ENCODE data around the gene AMOTL1.
"Not testable (repeated sequence)": the region's sequence is repeated elsewhere in the genome, so short reads cannot be mapped to it uniquely, and the experiment has no call there.

Gene AMOTL1

DNA sequence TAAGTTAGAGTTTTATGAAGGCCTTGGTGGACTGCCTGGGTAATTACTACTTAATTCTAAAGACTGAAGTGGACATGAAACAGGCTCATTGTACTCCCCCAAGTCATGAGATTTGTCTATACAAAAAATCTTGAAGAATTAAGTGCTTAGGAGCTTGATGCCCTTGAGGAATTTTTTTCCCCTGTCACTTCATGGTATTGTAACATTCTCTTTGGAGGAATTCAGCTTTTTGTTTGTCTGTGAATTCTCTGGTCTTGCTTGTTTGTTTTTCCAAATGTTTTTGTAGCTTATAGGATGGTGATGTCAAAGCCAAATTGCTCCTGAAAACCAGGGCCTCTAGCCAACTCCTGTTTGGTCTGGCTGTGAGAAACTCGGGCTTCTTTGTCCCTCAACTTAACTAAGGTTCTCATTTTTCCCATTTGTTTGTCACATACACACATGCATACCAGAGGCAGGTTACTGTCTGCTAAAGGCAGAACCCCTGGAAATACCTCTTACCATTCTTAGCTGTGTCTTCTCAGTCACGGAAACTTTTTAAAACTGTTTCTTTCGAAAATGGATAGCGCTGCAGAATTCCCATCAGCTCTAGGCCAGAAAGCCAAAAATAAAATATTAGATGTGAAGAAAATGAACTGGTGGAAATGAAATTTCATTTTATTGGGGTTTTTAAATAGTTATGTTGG is 66.9 kb downstream of the AMOTL1 start:
- 0 out of 2 replicates have a peak, but pooled peaks cover 2% of the 10 kb centered on the region for H3K36me3 ChIP-seq (ENCODE audit: control insufficient read depth, insufficient read depth, low read length)
- H3K9me3 ChIP-seq (ENCODE audit: control insufficient read depth, insufficient read depth, low read length) = no peaks in the 10 kb centered on the region
- H3K27ac ChIP-seq (ENCODE audit: low read length) = no peak overlapping the region
- no CpG with 5 or more reads among the region's 4 CpGs for WGBS (ENCODE audit: insufficient coverage, insufficient read length)
- no peaks in the 10 kb centered on the region for H3K4me1 ChIP-seq (ENCODE audit: control insufficient read depth, insufficient read depth, low read length)
- no peak for DNase-seq (ENCODE audit: low read depth, low spot score)
- H3K27me3 ChIP-seq (ENCODE audit: control insufficient read depth, insufficient read depth, low read length) = no peaks in the 10 kb centered on the region
- H3K4me3 ChIP-seq (ENCODE audit: low read length) = no peak overlapping the region

DNA sequence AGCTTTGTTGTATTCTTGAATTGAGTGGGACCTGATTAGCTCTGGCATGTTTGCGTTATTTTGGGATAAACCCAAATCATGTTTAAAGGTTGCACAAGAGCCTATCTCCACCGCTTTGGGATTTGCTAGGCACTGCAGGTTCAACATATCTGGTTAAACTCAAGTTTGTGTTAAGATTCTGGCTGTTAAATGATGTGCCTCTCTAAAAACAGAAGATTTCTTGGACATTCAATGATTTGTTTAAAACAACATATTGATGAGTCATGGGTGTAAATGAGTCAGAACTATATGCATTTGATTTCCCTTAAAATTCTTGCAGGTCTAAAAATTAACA is 67.4 kb downstream of the AMOTL1 start:
- DNase-seq (ENCODE audit: low read depth, low spot score) = no peak
- Histone ChIP-seq H3K36me3 (ENCODE audit: control insufficient read depth, insufficient read depth, low read length) (no peaks in the 10 kb centered on the region), H3K9me3 (ENCODE audit: control insufficient read depth, insufficient read depth, low read length) (no peaks in the 10 kb centered on the region), H3K4me3 (ENCODE audit: low read length) (no peak overlapping the region), H3K27ac (ENCODE audit: low read length) (no peak overlapping the region), H3K27me3 (ENCODE audit: control insufficient read depth, insufficient read depth, low read length) (no peaks in the 10 kb centered on the region), H3K4me1 (ENCODE audit: control insufficient read depth, insufficient read depth, low read length) (no peaks in the 10 kb centered on the region)
- WGBS (ENCODE audit: insufficient coverage, insufficient read length) = no CpG with 5 or more reads among the region's 2 CpGs

DNA sequence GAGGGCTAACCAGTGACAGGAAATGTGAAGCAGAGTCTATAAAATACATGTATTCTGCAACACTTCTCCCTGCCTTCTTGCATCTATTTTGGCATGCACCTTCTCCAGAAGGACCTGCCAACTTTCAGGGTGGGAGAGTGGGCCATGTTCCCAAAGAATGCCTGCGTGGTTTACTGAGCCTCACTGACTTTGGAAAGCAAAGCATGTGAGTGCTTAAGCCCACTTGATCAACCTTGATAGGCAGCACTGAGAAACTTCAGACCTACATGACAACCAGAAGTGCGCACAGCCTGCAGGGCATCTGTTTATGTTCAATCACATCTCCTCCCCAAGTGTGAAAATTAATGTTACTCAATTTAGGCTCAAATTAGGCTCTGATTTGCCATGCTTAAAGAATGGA is 69.2 kb downstream of the AMOTL1 start:
- DNase-seq (ENCODE audit: low read depth, low spot score) = no peak
- no CpG with 5 or more reads among the region's 2 CpGs for WGBS (ENCODE audit: insufficient coverage, insufficient read length)
- Histone ChIP-seq H3K4me3 (ENCODE audit: low read length) (no peak overlapping the region), H3K9me3 (ENCODE audit: control insufficient read depth, insufficient read depth, low read length) (no peaks in the 10 kb centered on the region), H3K36me3 (ENCODE audit: control insufficient read depth, insufficient read depth, low read length) (no peaks in the 10 kb centered on the region), H3K27me3 (ENCODE audit: control insufficient read depth, insufficient read depth, low read length) (no peaks in the 10 kb centered on the region), H3K4me1 (ENCODE audit: control insufficient read depth, insufficient read depth, low read length) (no peaks in the 10 kb centered on the region), H3K27ac (ENCODE audit: low read length) (no peak overlapping the region)

DNA sequence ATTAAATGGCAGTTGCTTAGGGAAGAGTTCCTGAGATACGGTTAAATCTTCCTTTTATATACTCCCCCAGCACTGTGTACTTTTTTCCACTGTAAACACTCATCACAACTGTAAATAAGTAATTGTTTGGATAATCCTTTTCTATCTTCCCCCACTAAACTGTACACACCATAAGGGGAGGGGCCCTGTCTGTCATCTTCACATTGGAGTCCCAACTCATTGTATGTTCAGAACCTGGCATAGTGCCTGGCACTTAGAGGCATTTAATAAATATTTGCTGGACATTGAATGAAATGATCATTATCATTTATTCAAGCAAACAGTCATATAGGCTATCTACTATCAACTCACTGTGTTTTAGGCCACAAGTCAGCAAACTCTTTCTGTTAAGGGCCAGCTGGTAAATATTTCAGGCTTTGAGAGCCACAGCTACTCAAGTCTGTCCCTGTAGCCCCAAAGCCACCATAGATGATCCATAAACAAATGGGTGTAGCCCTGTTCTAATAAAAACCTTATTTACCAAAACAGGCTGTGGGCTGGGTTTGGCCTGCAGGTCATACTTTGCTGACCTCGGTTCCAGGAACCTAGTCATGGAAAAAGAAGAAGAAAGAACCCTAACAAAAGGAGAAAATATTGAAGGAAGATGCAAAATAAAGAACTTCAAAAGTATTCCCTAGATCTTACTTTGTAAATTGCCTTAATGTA is 70.0 kb downstream of the AMOTL1 start:
- no peaks in the 10 kb centered on the region for H3K36me3 ChIP-seq (ENCODE audit: control insufficient read depth, insufficient read depth, low read length)
- H3K4me3 ChIP-seq (ENCODE audit: low read length) = no peak overlapping the region
- no peaks in the 10 kb centered on the region for H3K4me1 ChIP-seq (ENCODE audit: control insufficient read depth, insufficient read depth, low read length)
- H3K27ac ChIP-seq (ENCODE audit: low read length) = no peak overlapping the region
- WGBS (ENCODE audit: insufficient coverage, insufficient read length) = no CpG with 5 or more reads among the region's 2 CpGs
- H3K27me3 ChIP-seq (ENCODE audit: control insufficient read depth, insufficient read depth, low read length) = no peaks in the 10 kb centered on the region
- H3K9me3 ChIP-seq (ENCODE audit: control insufficient read depth, insufficient read depth, low read length) = no peaks in the 10 kb centered on the region
- DNase-seq (ENCODE audit: low read depth, low spot score) = no peak

DNA sequence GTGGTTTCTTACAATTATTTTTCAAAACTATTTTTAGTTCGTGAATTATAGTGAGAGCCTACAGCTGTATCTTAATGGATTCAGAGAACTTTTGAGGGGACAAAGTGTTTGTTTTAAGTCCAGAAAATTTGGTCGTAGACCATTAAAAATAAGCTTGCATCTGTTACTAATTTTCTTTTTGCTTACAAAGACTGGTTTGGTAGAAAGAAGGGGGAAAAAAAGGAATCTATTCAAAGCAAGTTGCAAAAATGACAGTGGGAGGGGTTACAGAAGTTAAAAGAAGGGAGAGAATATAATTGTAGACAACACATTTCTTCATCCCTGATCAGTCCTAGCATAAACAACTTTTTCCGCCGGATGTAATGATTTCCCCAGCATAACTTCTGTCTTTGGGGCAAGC is 72.1 kb downstream of the AMOTL1 start:
- H3K27ac ChIP-seq (ENCODE audit: low read length) = no peak overlapping the region
- no CpG with 5 or more reads among the region's 4 CpGs for WGBS (ENCODE audit: insufficient coverage, insufficient read length)
- H3K4me3 ChIP-seq (ENCODE audit: low read length) = no peak overlapping the region
- DNase-seq (ENCODE audit: low read depth, low spot score) = no peak
- no peaks in the 10 kb centered on the region for H3K9me3 ChIP-seq (ENCODE audit: control insufficient read depth, insufficient read depth, low read length)
- H3K36me3 ChIP-seq (ENCODE audit: control insufficient read depth, insufficient read depth, low read length) = no peaks in the 10 kb centered on the region
- H3K27me3 ChIP-seq (ENCODE audit: control insufficient read depth, insufficient read depth, low read length) = no peaks in the 10 kb centered on the region
- H3K4me1 ChIP-seq (ENCODE audit: control insufficient read depth, insufficient read depth, low read length) = no peaks in the 10 kb centered on the region

DNA sequence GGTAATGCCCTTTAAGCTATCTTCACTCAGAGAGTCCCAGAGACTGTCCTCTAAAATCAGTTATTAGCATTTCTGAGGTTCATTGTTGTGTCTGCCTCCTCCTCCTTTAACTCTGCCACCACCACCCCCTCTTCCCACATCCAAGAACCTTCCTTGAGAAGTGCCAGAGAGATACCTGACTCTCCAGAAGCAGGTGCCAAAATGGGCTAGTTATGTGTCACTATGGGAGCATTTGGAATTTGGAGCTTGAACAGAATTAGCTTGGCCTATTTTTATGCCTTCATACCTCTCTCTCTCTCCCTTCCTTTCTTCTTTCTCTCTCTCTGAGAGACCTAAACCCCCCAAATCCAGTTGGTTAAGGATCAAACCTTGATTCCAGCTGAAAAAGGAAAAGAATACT is 75.9 kb downstream of the AMOTL1 start:
- Histone ChIP-seq H3K36me3 (ENCODE audit: control insufficient read depth, insufficient read depth, low read length) (no peaks in the 10 kb centered on the region), H3K27me3 (ENCODE audit: control insufficient read depth, insufficient read depth, low read length) (no peaks in the 10 kb centered on the region), H3K9me3 (ENCODE audit: control insufficient read depth, insufficient read depth, low read length) (no peaks in the 10 kb centered on the region), H3K4me1 (ENCODE audit: control insufficient read depth, insufficient read depth, low read length) (no peaks in the 10 kb centered on the region), H3K27ac (ENCODE audit: low read length) (no peak overlapping the region), H3K4me3 (ENCODE audit: low read length) (no peak overlapping the region)
- no peak for DNase-seq (ENCODE audit: low read depth, low spot score)

DNA sequence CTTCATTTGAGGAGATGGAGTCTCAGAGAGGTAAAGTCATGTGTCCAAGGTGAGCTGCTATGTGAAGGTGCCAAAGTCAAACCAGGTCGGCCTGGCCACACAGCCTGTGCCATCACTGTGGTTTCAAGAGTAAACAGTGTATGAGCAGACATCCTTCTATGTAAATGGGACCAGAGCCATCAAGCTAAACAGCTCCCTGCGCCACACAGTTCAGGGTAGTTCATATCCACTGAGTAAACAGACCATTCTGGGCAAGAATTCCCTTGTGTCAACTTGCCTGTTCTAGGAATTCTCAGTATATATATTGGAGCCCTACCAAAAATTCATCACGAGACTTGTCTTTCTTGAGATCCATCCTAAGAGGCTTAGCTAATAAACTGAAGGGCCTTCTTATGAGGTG is 77.5 kb downstream of the AMOTL1 start:
- DNase-seq (ENCODE audit: low read depth, low spot score) = no peak
- no CpG with 5 or more reads among the region's 3 CpGs for WGBS (ENCODE audit: insufficient coverage, insufficient read length)
- H3K27ac ChIP-seq (ENCODE audit: low read length) = no peak overlapping the region
- H3K36me3 ChIP-seq (ENCODE audit: control insufficient read depth, insufficient read depth, low read length) = no peaks in the 10 kb centered on the region
- H3K9me3 ChIP-seq (ENCODE audit: control insufficient read depth, insufficient read depth, low read length) = no peaks in the 10 kb centered on the region
- no peaks in the 10 kb centered on the region for H3K4me1 ChIP-seq (ENCODE audit: control insufficient read depth, insufficient read depth, low read length)
- no peaks in the 10 kb centered on the region for H3K27me3 ChIP-seq (ENCODE audit: control insufficient read depth, insufficient read depth, low read length)
- H3K4me3 ChIP-seq (ENCODE audit: low read length) = no peak overlapping the region

DNA sequence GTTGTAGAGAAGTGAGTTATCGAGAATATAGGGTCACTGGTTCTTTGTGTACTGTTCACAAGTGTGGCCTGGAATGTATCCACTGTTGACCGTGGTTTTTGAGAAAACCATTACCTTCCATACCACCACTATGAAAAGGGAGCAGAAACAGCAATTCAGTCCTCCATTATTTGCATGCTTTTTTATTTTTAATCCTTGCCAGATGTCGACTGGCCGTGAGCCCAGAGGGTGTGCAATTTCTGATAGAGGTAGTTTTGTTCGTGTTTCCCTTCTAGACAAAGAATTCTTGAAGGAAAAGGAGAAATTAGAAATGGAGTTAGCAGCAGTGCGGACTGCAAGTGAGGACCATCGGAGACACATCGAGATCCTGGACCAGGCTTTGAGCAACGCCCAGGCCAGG is 81.7 kb downstream of the AMOTL1 start:
- Histone ChIP-seq H3K9me3 (ENCODE audit: control insufficient read depth, insufficient read depth, low read length) (no peaks in the 10 kb centered on the region), H3K27ac (ENCODE audit: low read length) (no peak overlapping the region), H3K4me3 (ENCODE audit: low read length) (no peak overlapping the region), H3K27me3 (ENCODE audit: control insufficient read depth, insufficient read depth, low read length) (no peaks in the 10 kb centered on the region), H3K4me1 (ENCODE audit: control insufficient read depth, insufficient read depth, low read length) (no peaks in the 10 kb centered on the region), H3K36me3 (ENCODE audit: control insufficient read depth, insufficient read depth, low read length) (peaks cover 8% of the 10 kb centered on the region; the same call in 1 of the 2 replicates)
- DNase-seq (ENCODE audit: low read depth, low spot score) = no peak
- WGBS (ENCODE audit: insufficient coverage, insufficient read length) = 100% methylated on average over 1 of the region's 9 CpGs

DNA sequence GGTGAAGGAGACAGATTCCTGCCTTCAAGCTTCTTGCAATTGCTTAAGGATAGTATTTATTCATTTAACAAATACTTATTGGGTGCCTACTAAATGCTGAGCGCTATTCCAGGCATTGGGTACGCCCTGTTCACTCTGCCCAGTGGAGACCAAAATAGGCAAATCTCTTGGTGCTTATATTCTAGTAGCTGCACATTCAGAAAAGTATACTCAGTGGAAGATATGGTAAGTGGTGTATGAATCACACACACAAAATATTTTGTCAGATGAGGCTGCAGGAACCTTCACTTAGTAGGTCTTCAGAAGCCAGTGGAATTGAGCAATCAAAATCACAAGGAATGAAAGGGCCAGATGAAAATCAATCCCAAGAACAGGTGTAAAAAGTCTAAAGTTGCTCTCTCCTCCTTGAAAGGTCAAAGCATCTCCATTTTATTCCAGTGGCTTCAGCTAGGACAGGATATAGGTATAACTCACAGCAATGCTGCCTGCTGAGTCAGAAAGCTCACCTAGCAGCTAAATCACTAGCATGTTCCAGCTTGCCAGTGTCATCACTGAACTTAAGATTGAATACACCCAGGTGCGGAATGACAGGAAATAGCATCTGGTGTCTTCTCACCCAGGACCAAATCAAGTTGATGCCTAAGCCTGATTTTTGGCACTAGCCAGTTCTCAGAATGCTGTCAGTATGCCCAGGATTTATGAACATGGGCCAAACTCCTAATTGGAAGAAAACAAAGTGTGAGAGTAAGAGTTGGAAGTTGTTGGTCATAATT is 83.9 kb downstream of the AMOTL1 start:
- Histone ChIP-seq H3K4me1 (ENCODE audit: control insufficient read depth, insufficient read depth, low read length) (no peaks in the 10 kb centered on the region), H3K36me3 (ENCODE audit: control insufficient read depth, insufficient read depth, low read length) (peaks cover 9% of the 10 kb centered on the region; the same call in 1 of the 2 replicates), H3K4me3 (ENCODE audit: low read length) (no peak overlapping the region), H3K9me3 (ENCODE audit: control insufficient read depth, insufficient read depth, low read length) (no peaks in the 10 kb centered on the region), H3K27ac (ENCODE audit: low read length) (no peak overlapping the region), H3K27me3 (ENCODE audit: control insufficient read depth, insufficient read depth, low read length) (no peaks in the 10 kb centered on the region)
- WGBS (ENCODE audit: insufficient coverage, insufficient read length) = no CpG with 5 or more reads among the region's 3 CpGs
- no peak for DNase-seq (ENCODE audit: low read depth, low spot score)

DNA sequence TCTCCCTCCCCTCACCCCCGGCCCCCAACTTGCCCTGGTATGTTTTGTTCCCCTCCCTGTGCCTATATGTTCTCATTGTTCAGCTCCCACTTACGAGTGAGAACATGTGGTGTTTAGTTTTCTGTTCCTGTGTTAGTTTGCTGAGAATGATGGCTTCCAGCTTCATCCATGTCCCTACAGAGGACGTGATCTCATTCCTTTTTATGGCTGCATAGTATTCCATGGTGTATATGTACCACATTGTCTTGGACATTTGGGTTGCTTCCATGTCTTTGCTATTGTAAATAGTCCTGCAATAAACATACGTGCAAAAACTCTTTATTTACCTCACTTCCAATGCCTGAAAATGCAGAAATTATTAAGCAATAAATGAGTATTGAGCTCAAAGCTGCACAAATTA is 85.1 kb downstream of the AMOTL1 start:
- not testable (repeated sequence) for H3K4me3 ChIP-seq (ENCODE audit: low read length); H3K27me3 ChIP-seq (ENCODE audit: control insufficient read depth, insufficient read depth, low read length); DNase-seq (ENCODE audit: low read depth, low spot score); H3K9me3 ChIP-seq (ENCODE audit: control insufficient read depth, insufficient read depth, low read length); H3K36me3 ChIP-seq (ENCODE audit: control insufficient read depth, insufficient read depth, low read length); H3K27ac ChIP-seq (ENCODE audit: low read length); H3K4me1 ChIP-seq (ENCODE audit: control insufficient read depth, insufficient read depth, low read length)
- no CpG with 5 or more reads among the region's 4 CpGs for WGBS (ENCODE audit: insufficient coverage, insufficient read length)
